GM21737 (cell line): Measurements from ENCODE around the gene MEGF6.

ENCODE experiments used
- ATAC-seq: cut with Tn5 transposase; IDR thresholded peaks from one replicate; pipeline ENCODE4 v1.9.1; 2021; ENCODE audit warnings: mild to moderate bottlenecking, moderate library complexity; ENCODE audit not compliant: unreplicated experiment

The MEGF6 gene

DNA sequence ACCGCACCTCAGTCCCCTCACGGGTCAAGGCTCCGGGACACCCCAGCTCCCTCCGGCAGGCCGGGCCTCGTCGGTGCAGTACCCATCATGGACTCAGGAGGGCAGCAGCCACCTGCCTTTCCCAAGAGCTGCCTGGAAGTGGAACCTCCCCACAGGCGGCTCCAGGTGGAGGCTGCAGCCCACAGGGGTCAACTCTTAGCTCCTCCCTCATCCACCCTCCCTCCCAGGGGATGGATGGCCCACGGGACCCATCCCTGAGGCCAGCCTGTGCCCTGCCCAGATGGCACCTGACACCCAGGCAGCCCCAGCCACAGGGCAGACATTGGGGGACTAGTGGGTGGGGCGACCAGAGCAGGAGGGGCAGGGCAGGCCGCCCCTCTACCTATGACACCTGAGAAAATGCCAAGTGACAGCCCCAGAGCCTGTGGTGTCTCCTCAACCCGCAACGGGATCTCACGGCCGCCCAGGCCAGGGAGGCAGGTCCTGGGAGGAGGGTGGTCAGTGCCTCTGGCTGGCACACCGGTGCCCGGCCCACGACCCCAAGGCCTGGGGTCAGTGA is 158.0 kb downstream of the MEGF6 start:
- ATAC-seq, result no peak

DNA sequence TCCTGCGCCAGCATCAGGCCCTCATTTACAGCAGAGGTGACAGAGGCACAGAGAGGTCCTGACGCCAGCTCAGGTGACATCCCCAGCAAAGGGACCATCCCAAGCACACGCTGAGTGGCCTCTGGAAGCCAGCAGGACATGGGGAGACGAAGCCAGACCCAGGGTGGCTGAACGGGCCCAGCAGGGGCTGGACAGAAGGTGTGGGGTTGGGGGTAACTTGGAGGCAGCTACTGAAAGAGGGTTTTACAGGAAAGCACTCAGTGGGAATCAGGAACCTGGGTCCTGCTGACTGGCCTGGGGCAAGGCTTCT is 158.5 kb downstream of the MEGF6 start:
- ATAC-seq, result no peak

DNA sequence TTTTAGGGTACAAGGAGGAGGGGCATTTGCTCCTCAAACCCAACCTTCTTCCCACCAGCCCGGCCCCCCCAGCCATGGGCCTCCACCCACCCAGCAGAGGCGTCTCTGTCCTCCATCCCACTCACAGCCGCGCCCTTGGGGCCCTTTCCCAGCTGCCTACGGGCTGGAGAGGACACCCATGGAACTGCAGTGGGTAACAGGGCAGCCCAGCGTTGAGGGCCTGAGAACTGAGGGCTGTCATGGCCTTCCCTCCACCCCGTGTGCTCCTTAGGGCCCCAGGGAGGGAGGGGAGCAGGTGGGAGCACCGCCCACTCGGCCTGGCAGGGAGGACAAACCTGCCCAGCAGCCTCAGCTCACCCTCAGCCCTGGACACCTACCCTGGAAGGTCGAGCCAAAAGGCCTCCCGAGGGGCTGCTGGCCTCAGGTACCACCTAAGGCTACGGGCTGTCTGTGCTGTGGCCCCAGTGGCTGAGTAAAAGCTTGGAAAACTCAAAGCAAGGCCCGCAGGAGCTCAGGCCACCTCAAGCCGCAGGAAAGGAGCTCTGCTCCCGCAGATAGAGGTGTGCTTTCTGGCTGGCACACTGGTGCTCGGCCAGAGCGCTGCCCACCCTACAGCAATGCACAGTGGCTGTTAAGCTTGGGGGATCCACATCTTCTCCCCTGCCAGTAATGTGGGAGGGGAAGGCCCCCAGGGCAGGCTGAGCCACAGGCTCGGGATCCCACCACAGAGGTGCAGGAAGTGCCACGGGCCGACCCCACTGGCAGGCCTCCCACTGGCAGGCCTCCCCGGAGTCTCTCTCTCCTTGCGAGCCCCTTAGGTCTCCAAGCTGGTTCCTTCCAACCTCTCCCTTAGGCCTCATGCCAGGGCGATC is 159.1 kb downstream of the MEGF6 start:
- no peak for ATAC-seq

DNA sequence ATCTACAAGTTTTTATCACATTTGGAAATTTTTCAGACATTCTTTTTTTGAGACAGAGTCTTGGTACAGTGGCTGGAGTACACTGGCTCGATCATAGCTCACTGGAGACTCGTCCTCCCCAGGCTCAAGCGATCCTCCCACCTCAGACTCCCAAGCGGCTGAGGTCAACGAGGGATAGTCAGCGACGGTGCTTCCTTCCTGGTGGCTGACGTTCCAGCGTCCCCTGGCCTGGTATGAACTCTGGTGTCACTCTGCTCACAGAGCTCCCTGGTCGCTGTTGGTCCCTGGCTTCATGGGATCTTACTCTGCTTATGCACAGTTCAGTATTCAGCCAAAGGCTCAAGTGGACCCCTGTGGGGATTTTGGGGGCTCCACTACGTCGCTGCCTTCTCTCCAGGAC is 160.3 kb downstream of the MEGF6 start:
- no peak for ATAC-seq

DNA sequence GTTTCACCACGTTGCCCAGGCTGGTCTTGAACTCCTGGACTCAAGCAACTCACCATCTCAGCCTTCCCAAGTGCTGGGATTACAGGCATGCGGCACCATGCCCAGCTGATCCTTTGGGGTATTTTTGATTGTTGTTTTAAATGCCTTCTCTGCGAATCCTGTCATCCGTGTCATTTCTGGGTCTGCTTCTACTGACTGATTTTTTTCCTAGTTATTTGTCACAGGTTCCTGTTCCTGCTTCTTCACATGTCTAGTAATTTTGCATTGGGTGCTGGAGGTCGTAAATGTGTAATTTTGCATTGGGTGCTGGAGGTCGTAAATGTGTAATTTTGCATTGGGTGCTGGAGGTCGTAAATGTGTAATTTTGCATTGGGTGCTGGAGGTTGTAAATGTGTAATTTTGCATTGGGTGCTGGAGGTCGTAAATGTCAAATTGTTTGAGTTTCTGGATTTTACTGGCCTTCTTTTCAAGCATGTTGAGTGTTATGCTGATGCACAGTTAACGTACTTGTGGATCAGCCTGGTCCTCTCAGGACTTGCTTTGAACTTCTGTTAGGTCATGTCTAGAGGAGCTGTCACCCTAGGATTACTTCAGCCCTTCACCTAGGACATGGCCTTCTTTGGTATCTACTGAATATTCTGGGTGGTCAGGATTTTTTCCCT is 161.0 kb downstream of the MEGF6 start:
- ATAC-seq, result no peak

DNA sequence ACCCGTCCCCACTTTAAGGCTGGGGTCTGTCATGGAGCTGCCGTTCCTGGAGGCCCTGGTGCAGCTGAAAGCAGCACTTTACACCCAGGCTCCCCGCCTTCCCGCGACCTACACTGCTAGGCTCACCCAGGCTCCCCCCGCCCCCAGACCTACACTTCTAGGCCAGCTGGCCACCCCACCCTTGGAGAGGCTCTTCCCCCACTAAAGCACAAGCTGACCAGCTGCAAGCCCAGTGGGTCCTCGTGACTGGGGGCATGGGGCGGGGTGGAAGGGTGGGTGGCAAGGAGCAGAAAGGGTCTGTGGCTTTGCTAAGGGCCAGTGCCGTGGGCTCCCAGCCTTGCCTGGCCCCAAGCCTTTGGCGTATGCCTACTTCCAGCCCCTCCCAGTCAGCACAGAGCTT is 166.6 kb downstream of the MEGF6 start:
- no peak for ATAC-seq

DNA sequence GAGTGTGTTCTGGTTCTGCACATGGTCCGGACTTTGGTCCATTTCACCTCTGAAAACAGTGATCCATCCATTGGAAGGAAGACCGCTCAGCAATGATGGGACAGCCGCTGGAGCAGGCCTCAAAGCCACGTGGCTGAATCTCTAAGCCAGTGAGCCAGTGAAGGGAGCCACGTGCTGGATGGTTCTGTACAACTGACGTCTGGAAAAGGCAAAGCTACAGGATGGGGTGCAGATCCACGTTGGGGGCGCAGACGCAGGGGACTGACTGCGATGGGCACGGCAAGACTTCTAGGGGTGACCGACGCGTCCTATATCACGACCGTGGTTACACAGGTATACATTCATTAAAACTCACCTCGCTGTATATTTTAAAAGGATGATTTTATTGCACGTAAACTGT is 167.0 kb downstream of the MEGF6 start:
- no peak for ATAC-seq

DNA sequence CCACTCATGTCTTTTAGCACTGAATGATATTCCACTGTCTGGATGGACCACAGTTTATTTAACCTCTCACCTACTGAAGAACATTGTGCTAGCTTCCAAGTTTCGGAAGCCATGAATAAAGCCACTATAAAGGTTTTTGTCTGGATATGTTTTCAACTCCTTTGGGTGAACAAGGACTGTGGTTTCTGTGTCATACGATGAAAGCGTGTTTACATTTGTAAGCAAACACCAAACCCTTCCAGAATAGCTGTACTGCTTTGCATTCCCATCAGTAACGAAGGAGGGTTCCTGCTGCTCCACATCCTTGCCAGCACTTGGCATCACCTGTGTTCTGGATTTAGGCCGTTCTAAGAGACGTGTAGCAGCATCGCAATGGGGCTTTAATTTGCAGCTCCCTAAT is 167.5 kb downstream of the MEGF6 start:
- ATAC-seq, result no peak

DNA sequence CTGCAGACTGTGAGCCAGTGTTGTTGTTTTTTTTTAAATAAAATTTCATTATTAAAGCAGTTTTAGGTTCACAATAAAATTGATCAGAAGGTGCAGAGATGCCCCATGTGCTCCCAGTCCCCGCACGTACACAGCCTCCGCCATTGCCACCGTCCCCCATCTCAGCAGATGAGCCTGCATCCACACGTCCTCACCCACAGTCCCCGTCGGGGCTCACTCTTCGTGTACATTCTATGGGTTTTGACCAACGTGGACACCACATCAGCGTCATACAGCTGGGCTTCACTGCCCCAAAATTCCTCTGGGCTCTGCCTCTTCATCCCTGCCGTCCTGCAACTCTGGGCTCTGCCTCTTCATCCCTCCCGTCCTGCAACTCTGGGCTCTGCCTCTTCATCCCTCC is 168.4 kb downstream of the MEGF6 start:
- no peak for ATAC-seq

DNA sequence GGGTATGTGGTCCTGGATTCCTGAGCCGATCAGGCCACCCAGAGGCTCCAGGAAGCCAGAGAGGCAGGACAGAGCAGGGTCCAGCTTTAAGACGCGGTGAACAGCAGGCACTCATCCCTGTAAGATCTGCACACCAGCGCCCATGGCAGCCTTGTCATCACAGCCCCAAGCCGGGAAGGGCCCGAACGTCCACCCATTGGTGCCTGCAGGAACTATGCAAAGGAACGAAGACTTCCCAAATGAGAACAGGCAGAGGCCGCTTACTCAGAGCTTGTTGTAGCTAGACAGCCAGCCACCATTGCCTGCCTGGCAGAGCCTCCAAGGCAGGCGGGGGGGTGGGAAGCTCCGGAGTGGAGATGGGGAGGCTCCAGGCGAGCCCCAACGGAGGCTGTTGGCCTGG is 169.0 kb downstream of the MEGF6 start:
- ATAC-seq, result no peak

DNA sequence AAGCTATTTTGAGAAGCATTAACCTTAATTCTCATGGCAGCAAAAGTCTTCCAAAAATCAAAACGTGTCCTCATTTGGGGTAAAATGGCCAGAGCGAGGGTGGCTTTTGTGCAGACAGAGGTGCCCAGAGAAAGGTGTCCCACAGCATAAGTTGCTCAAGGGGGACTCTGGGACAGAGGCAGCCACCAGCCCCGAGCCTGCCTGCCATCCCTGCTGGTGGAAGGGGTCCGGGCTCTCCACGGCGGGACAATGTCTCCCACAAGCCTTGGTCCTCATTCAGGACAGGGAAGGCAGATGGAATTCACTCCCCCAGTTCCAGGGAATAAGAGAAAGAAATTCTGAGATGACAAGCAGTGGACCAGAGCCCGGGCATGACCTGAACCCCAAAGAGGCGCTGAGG is 169.4 kb downstream of the MEGF6 start:
- ATAC-seq, result no peak

DNA sequence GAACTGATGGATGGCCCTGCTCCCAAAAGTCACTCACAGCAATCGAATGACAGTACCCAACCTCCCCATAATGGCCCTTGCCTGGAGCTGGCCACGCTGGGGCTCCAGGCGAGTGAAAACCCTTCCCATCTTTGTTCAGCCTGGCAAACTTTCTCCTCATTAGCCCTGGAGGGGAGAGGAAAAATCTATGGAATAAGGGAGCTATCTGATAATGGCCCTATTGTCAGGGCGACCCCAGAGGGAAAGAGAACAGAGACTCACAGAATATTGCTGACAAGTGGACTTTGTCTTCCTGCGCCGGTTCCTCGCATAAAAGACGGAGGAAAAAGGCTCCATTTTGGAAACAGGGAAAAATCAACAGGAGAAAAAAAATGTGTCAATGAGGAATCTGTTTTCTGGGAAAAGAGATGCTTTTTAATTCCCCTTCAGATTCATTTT is 169.9 kb downstream of the MEGF6 start:
- ATAC-seq, result no peak

DNA sequence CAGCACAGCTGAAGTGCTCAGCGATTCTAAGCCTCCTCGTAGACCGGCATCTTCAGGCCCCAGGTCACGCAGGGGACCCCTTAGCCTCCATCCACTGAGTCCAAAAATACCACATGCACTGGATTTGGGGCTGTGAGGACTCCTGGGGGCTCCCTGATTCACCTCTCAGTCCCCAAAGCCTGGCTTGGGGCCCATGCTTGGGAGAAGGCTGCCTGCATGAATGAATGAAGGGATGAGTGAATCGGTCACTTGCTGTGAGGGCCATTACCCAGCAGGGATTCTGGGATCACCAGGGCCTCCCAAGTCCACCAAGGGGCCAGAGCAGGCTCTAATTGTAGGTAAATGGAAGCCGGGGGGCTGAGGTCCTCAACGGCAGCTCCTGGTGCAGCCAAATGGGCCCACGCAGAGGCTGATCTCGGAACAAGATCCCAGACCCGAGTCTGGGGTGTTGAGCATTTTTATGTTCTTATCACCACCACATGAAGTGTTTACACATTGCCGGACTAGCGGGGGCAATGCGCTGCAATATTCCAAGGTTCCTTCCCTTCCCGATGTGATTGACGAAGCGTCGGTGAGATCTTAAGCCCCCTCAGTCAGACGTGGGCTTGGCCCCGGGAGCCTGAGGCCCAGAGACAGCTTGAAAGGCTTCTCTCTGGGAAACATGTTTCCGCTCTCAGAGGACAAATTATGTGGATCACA is 170.4 kb downstream of the MEGF6 start:
- no peak for ATAC-seq

DNA sequence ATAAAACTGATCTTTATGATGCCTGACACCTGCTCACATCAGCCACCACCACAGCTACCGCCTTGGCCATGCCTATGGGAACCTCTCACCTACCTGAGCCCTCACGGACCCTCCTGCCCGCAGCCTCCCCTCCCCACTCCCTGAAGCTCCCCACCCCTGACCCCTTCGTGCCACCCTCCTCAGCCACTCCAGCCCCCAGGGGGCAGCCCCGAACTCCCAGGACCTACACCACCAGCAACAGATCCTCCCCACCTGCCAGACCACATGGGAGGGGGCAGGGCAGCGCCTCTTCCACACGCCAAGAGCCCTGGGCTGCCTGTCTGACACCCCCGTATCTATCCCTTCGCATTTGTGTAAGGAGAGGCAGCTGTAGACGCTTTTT is 171.0 kb downstream of the MEGF6 start:
- ATAC-seq, result no peak
